ENCODE results near the gene KLHL14. TPM values are rescaled to one million over a fixed set of nuclear protein-coding genes. Genes with fewer than 3 reads are reported as not detected.

KLHL14 gene
- total RNA-seq, 1 donor from 2014 or later = 0.98 TPM

DNA sequence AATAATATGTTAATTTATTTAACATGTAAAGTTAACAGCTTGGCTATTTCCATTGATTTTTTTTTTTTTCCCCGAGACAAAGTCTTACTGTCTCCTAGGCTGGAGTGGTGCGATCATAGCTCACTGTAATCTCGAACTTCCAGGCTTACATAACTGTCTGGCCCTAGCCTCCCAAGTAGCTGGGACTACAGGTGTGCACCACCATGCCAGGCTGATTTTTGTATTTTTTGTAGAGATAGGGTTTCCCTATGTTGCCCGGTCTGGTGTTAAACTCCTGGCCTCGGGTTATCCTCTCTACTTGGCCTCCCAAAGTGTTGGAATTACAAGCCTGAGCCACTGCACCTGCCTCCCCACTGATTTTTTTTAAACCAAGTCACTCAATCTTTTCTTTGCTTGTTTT, 32.5 kb upstream of the KLHL14 start:
- H3K27me3 ChIP-seq = no peaks in the 10 kb centered on the region
- H3K36me3 ChIP-seq = no peaks in the 10 kb centered on the region
- no peak overlapping the region for H3K4me3 ChIP-seq
- TF ChIP-seq POLR2AphosphoS5 (IDR thresholded peaks at IDR 0.05; ENCODE audit: insufficient read depth in 1 of 2, low read depth in 1 of 2) = no peak
- TF ChIP-seq POLR2A (IDR thresholded peaks at IDR 0.05) = no peak
- TF ChIP-seq, protein P1, sequence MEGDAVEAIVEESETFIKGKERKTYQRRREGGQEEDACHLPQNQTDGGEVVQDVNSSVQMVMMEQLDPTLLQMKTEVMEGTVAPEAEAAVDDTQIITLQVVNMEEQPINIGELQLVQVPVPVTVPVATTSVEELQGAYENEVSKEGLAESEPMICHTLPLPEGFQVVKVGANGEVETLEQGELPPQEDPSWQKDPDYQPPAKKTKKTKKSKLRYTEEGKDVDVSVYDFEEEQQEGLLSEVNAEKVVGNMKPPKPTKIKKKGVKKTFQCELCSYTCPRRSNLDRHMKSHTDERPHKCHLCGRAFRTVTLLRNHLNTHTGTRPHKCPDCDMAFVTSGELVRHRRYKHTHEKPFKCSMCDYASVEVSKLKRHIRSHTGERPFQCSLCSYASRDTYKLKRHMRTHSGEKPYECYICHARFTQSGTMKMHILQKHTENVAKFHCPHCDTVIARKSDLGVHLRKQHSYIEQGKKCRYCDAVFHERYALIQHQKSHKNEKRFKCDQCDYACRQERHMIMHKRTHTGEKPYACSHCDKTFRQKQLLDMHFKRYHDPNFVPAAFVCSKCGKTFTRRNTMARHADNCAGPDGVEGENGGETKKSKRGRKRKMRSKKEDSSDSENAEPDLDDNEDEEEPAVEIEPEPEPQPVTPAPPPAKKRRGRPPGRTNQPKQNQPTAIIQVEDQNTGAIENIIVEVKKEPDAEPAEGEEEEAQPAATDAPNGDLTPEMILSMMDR (IDR thresholded peaks at IDR 0.05) = no peak
- intact Hi-C loops (cut with DNase I) = no loop called here
- no peaks in the 10 kb centered on the region for H3K4me1 ChIP-seq
- DNase-seq (ENCODE audit: extremely low spot score in 2 of 2) = no peak
- H3K9me3 ChIP-seq = no peaks in the 10 kb centered on the region
- H3K27ac ChIP-seq = no peak overlapping the region

DNA sequence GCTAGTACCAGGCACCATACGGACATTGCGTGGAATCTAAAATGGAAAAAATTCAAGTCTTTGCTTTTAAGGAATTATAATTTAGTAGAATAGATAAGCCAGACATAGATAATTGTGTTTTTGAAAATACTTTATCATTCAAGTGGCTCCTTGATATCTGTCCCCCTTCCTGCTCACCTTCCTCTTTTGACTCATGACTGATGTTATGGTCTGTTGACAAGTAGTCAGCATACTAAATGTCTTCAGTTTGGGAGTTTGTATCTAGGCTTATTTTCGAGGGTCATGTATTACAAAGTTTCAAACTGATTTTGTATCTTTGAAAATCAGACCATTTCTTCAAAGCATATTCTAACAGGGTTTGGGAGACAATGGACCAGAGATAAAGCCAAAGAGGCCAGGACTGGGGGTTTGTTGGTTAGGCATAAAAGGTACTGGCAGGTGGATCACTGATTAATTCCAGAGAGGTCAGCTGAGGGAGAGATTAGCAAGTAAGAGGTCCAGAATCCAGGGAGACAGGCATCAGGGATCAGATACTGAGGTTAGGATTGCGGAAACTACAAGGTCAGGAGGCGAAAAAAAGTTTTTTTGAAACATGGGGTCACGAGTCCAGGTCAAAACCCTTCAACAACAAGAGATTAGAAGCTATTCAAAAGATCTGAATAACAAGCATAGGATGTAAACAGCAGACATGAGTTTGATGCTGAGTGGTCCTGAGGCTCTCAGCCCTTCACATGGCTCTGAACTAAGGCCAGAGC, 31.5 kb upstream of the KLHL14 start:
- Histone ChIP-seq H3K4me3 (no peak overlapping the region), H3K9me3 (no peaks in the 10 kb centered on the region), H3K27me3 (no peaks in the 10 kb centered on the region), H3K4me1 (no peaks in the 10 kb centered on the region), H3K36me3 (no peaks in the 10 kb centered on the region), H3K27ac (no peak overlapping the region)
- no peak for DNase-seq (ENCODE audit: extremely low spot score in 2 of 2)
- intact Hi-C loops (cut with DNase I) = no loop called here
- TF ChIP-seq, protein P1 (IDR thresholded peaks at IDR 0.05) = no peak
- TF ChIP-seq POLR2AphosphoS5 (IDR thresholded peaks at IDR 0.05; ENCODE audit: insufficient read depth in 1 of 2, low read depth in 1 of 2) (no peak), POLR2A (IDR thresholded peaks at IDR 0.05) (no peak)

DNA sequence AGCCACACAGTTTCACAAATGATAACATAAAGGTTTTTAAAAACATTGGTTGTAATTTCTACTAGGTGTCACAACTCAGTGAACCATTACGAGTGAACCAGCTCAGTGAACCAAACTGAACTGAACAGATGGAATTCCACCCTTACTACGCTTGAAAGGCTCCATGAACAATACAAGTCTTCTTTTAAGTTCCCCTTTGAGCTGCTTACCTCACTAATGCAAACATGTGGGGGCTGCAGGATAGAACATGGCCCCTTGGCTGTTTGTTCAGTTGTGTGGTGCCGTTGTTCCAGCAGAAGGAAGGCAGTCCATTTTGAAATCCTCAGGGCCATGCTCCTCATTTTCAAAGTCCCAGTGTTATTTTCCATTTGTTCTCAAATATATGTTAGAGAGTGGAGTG, 30.7 kb upstream of the KLHL14 start:
- Histone ChIP-seq H3K9me3 (no peaks in the 10 kb centered on the region), H3K27me3 (no peaks in the 10 kb centered on the region), H3K27ac (no peak overlapping the region), H3K4me3 (no peak overlapping the region), H3K4me1 (no peaks in the 10 kb centered on the region), H3K36me3 (no peaks in the 10 kb centered on the region)
- no peak for TF ChIP-seq POLR2AphosphoS5 (IDR thresholded peaks at IDR 0.05; ENCODE audit: insufficient read depth in 1 of 2, low read depth in 1 of 2)
- TF ChIP-seq, protein P1 (IDR thresholded peaks at IDR 0.05) = no peak
- no peak for TF ChIP-seq POLR2A (IDR thresholded peaks at IDR 0.05)
- no peak for DNase-seq (ENCODE audit: extremely low spot score in 2 of 2)
- intact Hi-C loops (cut with DNase I) = no loop called here

DNA sequence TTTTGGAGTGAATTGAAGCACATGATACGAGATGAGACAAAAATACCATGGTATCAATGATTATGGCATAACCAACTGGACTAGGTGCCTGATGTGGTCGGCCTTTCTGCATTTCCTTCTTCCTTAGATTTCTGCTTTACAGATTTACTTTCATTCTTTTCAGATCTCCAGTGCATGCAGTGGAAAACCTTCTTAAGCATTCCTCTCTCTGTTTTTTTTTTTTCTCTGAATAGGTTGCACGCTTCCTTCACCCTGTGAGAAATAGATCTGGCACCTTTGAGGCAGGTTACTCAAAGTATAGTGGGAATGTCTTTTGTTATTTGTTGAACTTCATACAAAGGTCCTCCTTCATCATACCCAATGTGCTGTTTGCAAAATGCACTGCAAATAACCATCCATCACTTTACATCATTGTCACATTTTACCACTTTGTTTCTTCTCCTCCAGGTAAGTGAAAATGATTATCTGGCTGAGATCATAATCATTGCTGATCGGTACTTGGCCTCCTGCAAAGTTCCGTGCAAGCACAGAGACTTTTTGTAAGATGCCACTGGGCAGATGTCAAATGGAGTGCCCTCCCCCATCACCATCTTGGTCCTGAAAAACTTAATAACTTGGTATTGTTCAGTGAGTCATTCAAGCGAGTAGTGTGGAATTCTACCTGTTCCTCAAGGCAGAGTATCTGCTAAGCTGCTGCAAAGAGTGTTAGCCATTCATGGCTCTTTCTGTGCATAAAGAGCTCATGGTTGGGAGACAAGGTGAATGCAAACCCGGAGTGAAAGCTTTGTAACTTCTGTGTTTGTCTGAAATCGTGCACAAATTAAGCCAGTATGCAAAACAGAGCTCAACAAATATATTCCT, 30.0 kb upstream of the KLHL14 start:
- H3K9me3 ChIP-seq = no peaks in the 10 kb centered on the region
- TF ChIP-seq POLR2AphosphoS5 (IDR thresholded peaks at IDR 0.05; ENCODE audit: insufficient read depth in 1 of 2, low read depth in 1 of 2) (no peak), POLR2A (IDR thresholded peaks at IDR 0.05) (no peak)
- TF ChIP-seq, protein P1 (IDR thresholded peaks at IDR 0.05) = no peak
- intact Hi-C loops (cut with DNase I) = no loop called here

More for the DNA sequence above, 30.0 kb upstream of the KLHL14 start:
- Histone ChIP-seq H3K4me3 (no peak overlapping the region), H3K4me1 (no peaks in the 10 kb centered on the region), H3K27ac (no peak overlapping the region), H3K36me3 (no peaks in the 10 kb centered on the region), H3K27me3 (no peaks in the 10 kb centered on the region)
- no peak for DNase-seq (ENCODE audit: extremely low spot score in 2 of 2)
